Fibroblast of lung (primary cell): Measurements from ENCODE around the gene MLXIPL. TPM values are rescaled to one million over a fixed set of nuclear protein-coding genes. Genes with fewer than 3 reads are reported as not detected.
"Not testable (repeated sequence)": the region's sequence is repeated elsewhere in the genome, so short reads cannot be mapped to it uniquely, and the experiment has no call there.

Experiments
- DNase-seq, 2 donors: peaks; one replicate each; pipeline versions ENCODE4 v3.0.0 to v3.0.0-alpha.2; 2010; ENCODE audit warnings: low read depth in 2 of 2
- H2AFZ ChIP-seq: 2 replicates; pipeline ENCODE4 v1.5.1; 2012; ENCODE audit warnings: low read length, control low read depth, inconsistent platforms
- H3K27ac ChIP-seq: 2 replicates; pipeline ENCODE4 v1.5.1; 2011; ENCODE audit warnings: low read length, control low read depth; ENCODE audit not compliant: insufficient read depth
- H3K27me3 ChIP-seq: 2 replicates; pipeline ENCODE4 v1.5.1; 2011; ENCODE audit warnings: mild to moderate bottlenecking, low read length; ENCODE audit not compliant: control insufficient read depth, insufficient read depth
- H3K36me3 ChIP-seq: 2 replicates; pipeline ENCODE4 v1.5.1; 2011; ENCODE audit warnings: low read length; ENCODE audit not compliant: control insufficient read depth, insufficient read depth
- H3K4me1 ChIP-seq: 2 replicates; pipeline ENCODE4 v1.5.1; 2011; ENCODE audit warnings: low read length; ENCODE audit not compliant: control insufficient read depth, insufficient read depth; ENCODE audit errors: extremely low read depth
- H3K4me2 ChIP-seq: 2 replicates; pipeline ENCODE4 v1.5.1; 2011; ENCODE audit warnings: low read length, control low read depth; ENCODE audit not compliant: insufficient read depth; ENCODE audit errors: extremely low read depth
- H3K4me3 ChIP-seq, 4 experiments: fragments of 200-600 bp in 1 of 4; sonication (generic) in 1 of 4; replicated peaks in 1 of 4; 2 replicates each; pipeline ENCODE4 v1.5.1; 2011 to 2016; ENCODE audit warnings: low read length in 4 of 4, low read depth in 3 of 4, mild to moderate bottlenecking in 3 of 4, control low read depth in 2 of 4, inconsistent platforms in 1 of 4, mixed read lengths in 1 of 4; ENCODE audit not compliant: insufficient read depth in 1 of 4; ENCODE audit errors: control extremely low read depth in 1 of 4
- H3K79me2 ChIP-seq: 2 replicates; pipeline ENCODE4 v1.5.1; 2012; ENCODE audit warnings: mild to moderate bottlenecking, low read length, inconsistent platforms; ENCODE audit not compliant: control insufficient read depth, insufficient read depth
- H3K9ac ChIP-seq: 2 replicates; pipeline ENCODE4 v1.5.1; 2011; ENCODE audit warnings: mild to moderate bottlenecking, low read length, control low read depth; ENCODE audit not compliant: insufficient read depth
- H3K9me3 ChIP-seq: 2 replicates; pipeline ENCODE4 v1.5.1; 2012; ENCODE audit warnings: low read depth, low read length; ENCODE audit not compliant: control insufficient read depth, insufficient read depth
- H4K20me1 ChIP-seq: 2 replicates; pipeline ENCODE4 v1.5.1; 2011; ENCODE audit warnings: low read length; ENCODE audit not compliant: control insufficient read depth, insufficient read depth; ENCODE audit errors: extremely low read depth
- EZH2 ChIP-seq: IDR thresholded peaks from 2 replicates; pipeline ENCODE4 v1.5.1; 2012; ENCODE audit warnings: low read length, control low read depth, mild to moderate bottlenecking; ENCODE audit errors: missing control alignments
- polyA plus RNA-seq, 2 donors: library from polyadenylated mRNA; depleted of rRNA in 1 of 2; stranded (reverse) in 1 of 2; unstranded in 1 of 2; fragments of >200 nt; gene quantifications; 2 replicates each; pipeline ENCODE4 v1.2.1, GENCODE V29; 2011 to 2012; ENCODE audit warnings: missing spikeins in 1 of 2
- total RNA-seq: library from RNA; depleted of rRNA; stranded (reverse); fragments of >200 nt; gene quantifications from 2 replicates; pipeline ENCODE4 v1.2.1, GENCODE V29; 2014
- TF ChIP-seq, protein P1 (sequence below), 2 donors: IDR thresholded peaks in 1 of 2; conservative IDR thresholded peaks in 1 of 2; 1 replicate in 1 of 2; 2 replicates in 1 of 2; pipeline ENCODE4 v1.5.1; 2011 to 2012; ENCODE audit warnings: low read length in 2 of 2, control low read depth in 1 of 2, inconsistent platforms in 1 of 2, low read depth in 1 of 2, mild to moderate bottlenecking in 1 of 2

MLXIPL gene
- total and polyA plus RNA-seq, 2 donors (not counting 1 experiment from before 2014, with no cell fraction given): not detected

DNA sequence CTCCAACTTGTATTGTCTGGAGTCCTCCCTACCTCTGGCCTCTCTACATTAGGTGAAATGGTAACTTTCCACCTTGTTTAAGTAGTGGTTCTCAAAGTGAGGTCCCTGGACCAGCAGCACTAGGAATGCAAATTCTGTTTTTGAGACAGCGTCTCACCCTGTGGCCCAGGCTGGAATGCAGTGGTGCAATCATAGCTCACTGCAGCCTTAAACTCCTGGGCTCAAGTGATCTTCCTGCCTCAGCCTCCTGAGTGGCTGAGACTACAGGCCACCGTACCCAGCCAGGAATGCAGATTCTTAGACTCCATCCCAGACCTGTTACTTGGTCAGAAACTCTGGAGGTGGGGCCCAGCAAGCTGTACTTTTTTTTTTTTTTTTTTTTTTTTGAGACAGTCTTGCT lies 39.1 kb downstream of the MLXIPL start:
- no peak overlapping the region for H3K4me2 ChIP-seq
- DNase-seq: no peak
- H3K9me3 ChIP-seq: no peaks in the 10 kb centered on the region
- no peak overlapping the region for H3K4me3 ChIP-seq
- no peak for TF ChIP-seq EZH2
- TF ChIP-seq, protein P1, sequence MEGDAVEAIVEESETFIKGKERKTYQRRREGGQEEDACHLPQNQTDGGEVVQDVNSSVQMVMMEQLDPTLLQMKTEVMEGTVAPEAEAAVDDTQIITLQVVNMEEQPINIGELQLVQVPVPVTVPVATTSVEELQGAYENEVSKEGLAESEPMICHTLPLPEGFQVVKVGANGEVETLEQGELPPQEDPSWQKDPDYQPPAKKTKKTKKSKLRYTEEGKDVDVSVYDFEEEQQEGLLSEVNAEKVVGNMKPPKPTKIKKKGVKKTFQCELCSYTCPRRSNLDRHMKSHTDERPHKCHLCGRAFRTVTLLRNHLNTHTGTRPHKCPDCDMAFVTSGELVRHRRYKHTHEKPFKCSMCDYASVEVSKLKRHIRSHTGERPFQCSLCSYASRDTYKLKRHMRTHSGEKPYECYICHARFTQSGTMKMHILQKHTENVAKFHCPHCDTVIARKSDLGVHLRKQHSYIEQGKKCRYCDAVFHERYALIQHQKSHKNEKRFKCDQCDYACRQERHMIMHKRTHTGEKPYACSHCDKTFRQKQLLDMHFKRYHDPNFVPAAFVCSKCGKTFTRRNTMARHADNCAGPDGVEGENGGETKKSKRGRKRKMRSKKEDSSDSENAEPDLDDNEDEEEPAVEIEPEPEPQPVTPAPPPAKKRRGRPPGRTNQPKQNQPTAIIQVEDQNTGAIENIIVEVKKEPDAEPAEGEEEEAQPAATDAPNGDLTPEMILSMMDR (conservative IDR thresholded peaks at IDR 0.05 in 1 of 2, IDR thresholded peaks at IDR 0.05 in 1 of 2; ENCODE audit: low read depth in 1 of 2, low read length in 2 of 2): no peak
- no peaks in the 10 kb centered on the region for H3K79me2 ChIP-seq
- no peaks in the 10 kb centered on the region for H4K20me1 ChIP-seq
- no peak overlapping the region for H3K9ac ChIP-seq
- H3K27ac ChIP-seq: no peak overlapping the region
- H2AFZ ChIP-seq: no peak overlapping the region
- no peaks in the 10 kb centered on the region for H3K4me1 ChIP-seq
- no peaks in the 10 kb centered on the region for H3K27me3 ChIP-seq
- H3K36me3 ChIP-seq: no peaks in the 10 kb centered on the region

DNA sequence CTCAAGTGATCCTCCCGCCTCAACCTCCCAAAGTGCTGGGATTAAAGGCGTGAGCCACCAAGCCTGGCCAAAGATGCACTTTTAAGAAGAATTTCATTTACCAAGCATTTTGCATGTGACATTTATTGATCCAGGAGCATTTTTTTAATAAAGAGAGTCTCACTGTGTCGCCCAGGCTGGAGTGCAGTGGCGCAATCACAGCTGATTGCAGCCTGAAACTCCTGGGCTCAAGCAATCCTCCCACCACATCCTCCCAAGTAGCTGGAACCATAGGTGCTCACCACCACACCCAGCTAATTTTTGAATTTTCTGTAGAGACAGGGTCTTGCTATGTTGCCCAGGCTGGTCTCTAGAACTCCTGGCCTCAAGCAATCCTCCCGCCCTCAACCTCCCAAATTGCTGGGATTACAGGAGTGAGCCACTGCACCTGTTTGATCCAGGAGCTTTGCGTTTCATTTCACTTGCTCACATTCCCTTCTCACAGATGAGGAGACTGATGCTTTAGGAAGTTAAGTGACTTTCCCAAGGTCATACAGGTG lies 41.6 kb downstream of the MLXIPL start:
- Histone ChIP-seq H3K4me1 (peaks cover 5% of the 10 kb centered on the region), H3K4me2 (no peak overlapping the region), H3K4me3 (no peak overlapping the region), H3K9me3 (no peaks in the 10 kb centered on the region), H3K27ac (no peak overlapping the region), H2AFZ (no peak overlapping the region), H3K9ac (no peak overlapping the region), H3K36me3 (no peaks in the 10 kb centered on the region), H3K27me3 (no peaks in the 10 kb centered on the region), H3K79me2 (peaks cover 4% of the 10 kb centered on the region), H4K20me1 (no peaks in the 10 kb centered on the region)
- no peak for DNase-seq
- TF ChIP-seq EZH2: no peak
- TF ChIP-seq, protein P1 (conservative IDR thresholded peaks at IDR 0.05 in 1 of 2, IDR thresholded peaks at IDR 0.05 in 1 of 2; ENCODE audit: low read depth in 1 of 2, low read length in 2 of 2): no peak

DNA sequence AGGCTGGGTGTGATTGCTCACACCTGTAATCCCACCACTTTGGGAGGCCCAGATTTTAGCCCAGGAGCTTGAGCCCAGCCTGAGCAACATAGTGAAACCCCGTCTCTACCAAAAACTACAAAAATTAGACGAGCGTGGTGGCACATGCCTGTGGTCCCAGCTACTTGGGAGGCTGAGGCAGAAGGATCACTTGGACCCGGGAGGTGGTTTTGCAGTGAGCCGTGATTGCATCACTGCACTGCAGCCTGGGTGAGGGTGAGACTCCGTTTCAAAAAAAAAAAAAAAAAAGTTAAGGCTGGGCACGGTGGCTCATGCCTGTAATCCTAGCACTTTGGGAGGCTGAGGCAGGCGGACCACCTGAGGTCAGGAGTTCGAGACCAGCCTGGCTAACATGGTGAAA lies 43.3 kb downstream of the MLXIPL start:
- H4K20me1 ChIP-seq, DNase-seq, H3K9me3 ChIP-seq, H3K27me3 ChIP-seq, H3K4me2 ChIP-seq, H2AFZ ChIP-seq, H3K27ac ChIP-seq, H3K36me3 ChIP-seq, H3K9ac ChIP-seq, H3K4me3 ChIP-seq: not testable (repeated sequence)
- Histone ChIP-seq H3K79me2 (peaks cover 21% of the 10 kb centered on the region), H3K4me1 (peaks cover 10% of the 10 kb centered on the region)
